Astrocyte (in vitro differentiated cells and primary cell): ENCODE data around the gene BMP6. TPM values are rescaled to one million over a fixed set of nuclear protein-coding genes. Genes with fewer than 3 reads are reported as not detected.

Source experiments
- DNase-seq: peaks from one replicate; pipeline ENCODE4 v3.0.0-alpha.2; 2010; ENCODE audit warnings: low read depth
- FAIRE-seq: peaks from 2 replicates; lab custom pipeline; 2011; peaks lifted over from hg19 to GRCh38; lab: Jason Lieb, UNC
- H2AFZ ChIP-seq: 2 replicates; pipeline ENCODE4 v1.6.0; 2012; ENCODE audit warnings: low read depth, low read length, inconsistent platforms
- H3K27ac ChIP-seq: 2 replicates; pipeline ENCODE4 v1.5.1; 2011; ENCODE audit warnings: low read depth, low read length, inconsistent platforms
- H3K27me3 ChIP-seq: 2 replicates; pipeline ENCODE4 v1.6.0; 2011; ENCODE audit warnings: low read length, inconsistent platforms; ENCODE audit not compliant: insufficient read depth
- H3K36me3 ChIP-seq: 2 replicates; pipeline ENCODE4 v1.5.1; 2011; ENCODE audit warnings: low read length, inconsistent platforms; ENCODE audit not compliant: insufficient read depth
- H3K4me1 ChIP-seq: 2 replicates; pipeline ENCODE4 v1.5.1; 2011; ENCODE audit warnings: low read length, inconsistent platforms; ENCODE audit not compliant: insufficient read depth
- H3K4me2 ChIP-seq: 2 replicates; pipeline ENCODE4 v1.6.0; 2012; ENCODE audit warnings: low read length, inconsistent platforms
- H3K4me3 ChIP-seq: 2 replicates; pipeline ENCODE4 v1.5.1; 2011; ENCODE audit warnings: low read depth, mild to moderate bottlenecking, low read length, inconsistent platforms; ENCODE audit not compliant: insufficient read depth
- H3K79me2 ChIP-seq: 2 replicates; pipeline ENCODE4 v1.6.0; 2012; ENCODE audit warnings: mild to moderate bottlenecking, low read length, inconsistent platforms; ENCODE audit not compliant: insufficient read depth
- H3K9ac ChIP-seq: 2 replicates; pipeline ENCODE4 v1.6.0; 2012; ENCODE audit warnings: mild to moderate bottlenecking, low read length, inconsistent platforms
- H3K9me3 ChIP-seq: 2 replicates; pipeline ENCODE4 v1.5.1; 2012; ENCODE audit warnings: low read depth, mild to moderate bottlenecking, low read length, inconsistent platforms; ENCODE audit not compliant: insufficient read depth
- H4K20me1 ChIP-seq: 2 replicates; pipeline ENCODE4 v1.6.0; 2012; ENCODE audit warnings: low read length, inconsistent platforms; ENCODE audit not compliant: insufficient read depth
- H3K27ac Mint-ChIP-seq: one replicate; pipeline ENCODE4 v1.8.0; 2021; ENCODE audit warnings: mild to moderate bottlenecking, mixed read lengths; ENCODE audit not compliant: unreplicated experiment
- H3K27me3 Mint-ChIP-seq: one replicate; pipeline ENCODE4 v1.8.0; 2021; ENCODE audit warnings: low read depth, mixed read lengths; ENCODE audit not compliant: unreplicated experiment
- H3K36me3 Mint-ChIP-seq: one replicate; pipeline ENCODE4 v1.8.0; 2021; ENCODE audit warnings: low read depth, mixed read lengths; ENCODE audit not compliant: unreplicated experiment
- H3K4me1 Mint-ChIP-seq: one replicate; pipeline ENCODE4 v1.8.0; 2021; ENCODE audit warnings: low read depth, mixed read lengths; ENCODE audit not compliant: unreplicated experiment
- H3K4me3 Mint-ChIP-seq: one replicate; pipeline ENCODE4 v1.8.0; 2021; ENCODE audit warnings: mild to moderate bottlenecking, moderate library complexity, mixed read lengths; ENCODE audit not compliant: unreplicated experiment
- H3K9me3 Mint-ChIP-seq: one replicate; pipeline ENCODE4 v1.8.0; 2021; ENCODE audit warnings: mild to moderate bottlenecking, mixed read lengths; ENCODE audit not compliant: unreplicated experiment
- EZH2 ChIP-seq: IDR thresholded peaks from 2 replicates; pipeline ENCODE4 v1.6.1; 2012; ENCODE audit warnings: mild to moderate bottlenecking, low read length, inconsistent platforms; ENCODE audit not compliant: insufficient read depth
- total RNA-seq: library from RNA; stranded (reverse); gene quantifications from 2 replicates; pipeline ENCODE4 v1.2.1, GENCODE V29; 2021
- TF ChIP-seq, protein P1 (sequence below): IDR thresholded peaks from 2 replicates; pipeline ENCODE4 v1.5.1; 2011; ENCODE audit warnings: low read depth, mild to moderate bottlenecking, inconsistent platforms, low read length, moderate library complexity; ENCODE audit not compliant: insufficient read depth

The BMP6 gene
- total RNA-seq, 1 donor from 2014 or later: 2.8 TPM

DNA sequence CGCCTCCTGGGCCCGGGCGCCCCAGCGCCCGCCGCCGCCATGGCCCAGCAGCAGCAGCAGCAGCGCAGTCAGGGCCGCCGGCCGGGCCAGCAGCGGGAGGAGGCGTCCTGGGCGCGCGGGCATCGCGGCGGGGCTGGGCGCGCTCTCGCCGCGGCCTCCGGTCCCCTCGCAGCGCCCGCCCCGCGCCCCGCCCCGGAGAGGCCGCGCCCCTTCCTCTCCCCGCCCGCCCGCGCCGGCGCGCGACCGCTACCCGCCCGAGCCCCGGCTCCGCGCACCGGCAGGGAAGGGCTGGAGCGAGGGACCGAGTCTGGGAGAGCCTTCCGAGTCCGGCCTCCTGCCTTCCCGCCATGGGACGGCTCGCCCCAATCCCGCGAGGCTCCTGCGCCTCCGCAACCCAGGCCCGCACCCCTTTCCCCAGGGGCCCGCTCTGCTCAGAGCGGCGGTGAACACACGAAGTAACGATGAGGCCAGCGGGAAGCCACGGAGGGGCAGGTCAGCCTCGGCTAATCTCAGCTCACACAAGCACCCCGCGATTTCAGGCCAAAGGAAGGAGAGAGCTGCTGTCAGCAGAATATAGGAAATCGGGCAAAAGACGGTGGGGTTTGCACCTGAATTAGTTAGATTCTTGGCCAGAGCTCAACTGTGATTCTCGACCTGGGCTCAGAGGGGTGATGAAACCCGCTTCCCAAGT is 184.9 kb downstream of the BMP6 start, which contains the start of gene TXNDC5:
Gene TXNDC5, minus strand, starts transcription at position 135 of the 691 bp plus-strand sequence. Its CDS starts 12 bp downstream, at position 123.
- FAIRE-seq (no peak), DNase-seq (peak; percentile 41)
- Mint-ChIP-seq H3K27me3 (peaks cover 3% of the 10 kb centered on the region), H3K4me1 (peaks cover 10% of the 10 kb centered on the region), H3K9me3 (no peaks in the 10 kb centered on the region), H3K4me3 (peak within 1 kb of the TSS; percentile 89), H3K27ac (peak within 1 kb of the TSS; percentile 81), H3K36me3 (peaks cover 2% of the 10 kb centered on the region)
- peaks cover 12% of the 10 kb centered on the region for H3K4me1 ChIP-seq
- H4K20me1 ChIP-seq: peaks cover 38% of the 10 kb centered on the region
- H3K79me2 ChIP-seq: peaks cover 41% of the 10 kb centered on the region
- H3K4me2 ChIP-seq: peak within 1 kb of the TSS; percentile 97
- TF ChIP-seq EZH2: no peak
- TF ChIP-seq, protein P1, sequence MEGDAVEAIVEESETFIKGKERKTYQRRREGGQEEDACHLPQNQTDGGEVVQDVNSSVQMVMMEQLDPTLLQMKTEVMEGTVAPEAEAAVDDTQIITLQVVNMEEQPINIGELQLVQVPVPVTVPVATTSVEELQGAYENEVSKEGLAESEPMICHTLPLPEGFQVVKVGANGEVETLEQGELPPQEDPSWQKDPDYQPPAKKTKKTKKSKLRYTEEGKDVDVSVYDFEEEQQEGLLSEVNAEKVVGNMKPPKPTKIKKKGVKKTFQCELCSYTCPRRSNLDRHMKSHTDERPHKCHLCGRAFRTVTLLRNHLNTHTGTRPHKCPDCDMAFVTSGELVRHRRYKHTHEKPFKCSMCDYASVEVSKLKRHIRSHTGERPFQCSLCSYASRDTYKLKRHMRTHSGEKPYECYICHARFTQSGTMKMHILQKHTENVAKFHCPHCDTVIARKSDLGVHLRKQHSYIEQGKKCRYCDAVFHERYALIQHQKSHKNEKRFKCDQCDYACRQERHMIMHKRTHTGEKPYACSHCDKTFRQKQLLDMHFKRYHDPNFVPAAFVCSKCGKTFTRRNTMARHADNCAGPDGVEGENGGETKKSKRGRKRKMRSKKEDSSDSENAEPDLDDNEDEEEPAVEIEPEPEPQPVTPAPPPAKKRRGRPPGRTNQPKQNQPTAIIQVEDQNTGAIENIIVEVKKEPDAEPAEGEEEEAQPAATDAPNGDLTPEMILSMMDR: no peak
- H3K4me3 ChIP-seq: peak within 1 kb of the TSS; percentile 89
- no peaks in the 10 kb centered on the region for H3K9me3 ChIP-seq
- H2AFZ ChIP-seq: peak within 1 kb of the TSS; percentile 97
- H3K9ac ChIP-seq: peak within 1 kb of the TSS; percentile 86
- H3K27me3 ChIP-seq: peaks cover 16% of the 10 kb centered on the region
- H3K36me3 ChIP-seq: peaks cover 2% of the 10 kb centered on the region
- peak within 1 kb of the TSS; percentile 69 for H3K27ac ChIP-seq

DNA sequence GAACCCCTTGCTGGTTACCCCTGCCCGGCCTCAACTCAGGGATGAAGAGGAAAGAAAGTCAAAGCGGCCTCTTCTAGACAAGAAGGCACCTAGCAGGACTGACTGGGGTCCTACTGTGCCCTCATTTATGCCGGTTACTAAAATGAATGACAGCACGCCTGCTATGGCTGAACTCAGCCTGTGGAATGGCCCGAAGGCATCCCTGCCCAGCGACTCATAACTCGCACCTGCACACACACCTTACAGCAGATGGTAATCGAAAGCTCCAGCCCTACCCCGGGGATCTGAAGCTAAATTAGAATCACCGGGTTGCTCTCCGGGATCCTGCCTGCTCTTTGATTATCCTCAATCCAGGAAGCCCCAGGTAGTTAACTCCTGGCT is 185.4 kb downstream of the BMP6 start:
- DNase-seq: no peak
- no peak for FAIRE-seq
- no peak overlapping the region for H3K4me3 Mint-ChIP-seq
- peaks cover 7% of the 10 kb centered on the region for H3K27me3 Mint-ChIP-seq
- H3K27ac Mint-ChIP-seq: peak overlapping the region; percentile 54
- H3K36me3 Mint-ChIP-seq: peaks cover 2% of the 10 kb centered on the region
- Histone ChIP-seq H3K36me3 (peaks cover 2% of the 10 kb centered on the region), H3K9me3 (no peaks in the 10 kb centered on the region), H3K9ac (peak overlapping the region; percentile 83), H3K4me1 (peaks cover 12% of the 10 kb centered on the region), H2AFZ (peak overlapping the region; percentile 97), H4K20me1 (peaks cover 33% of the 10 kb centered on the region), H3K27me3 (peaks cover 16% of the 10 kb centered on the region), H3K4me2 (peak overlapping the region; percentile 97), H3K27ac (no peak overlapping the region), H3K4me3 (peak overlapping the region; percentile 89), H3K79me2 (peaks cover 37% of the 10 kb centered on the region)
- peaks cover 10% of the 10 kb centered on the region for H3K4me1 Mint-ChIP-seq
- TF ChIP-seq EZH2: no peak
- TF ChIP-seq, protein P1: no peak
- no peaks in the 10 kb centered on the region for H3K9me3 Mint-ChIP-seq

DNA sequence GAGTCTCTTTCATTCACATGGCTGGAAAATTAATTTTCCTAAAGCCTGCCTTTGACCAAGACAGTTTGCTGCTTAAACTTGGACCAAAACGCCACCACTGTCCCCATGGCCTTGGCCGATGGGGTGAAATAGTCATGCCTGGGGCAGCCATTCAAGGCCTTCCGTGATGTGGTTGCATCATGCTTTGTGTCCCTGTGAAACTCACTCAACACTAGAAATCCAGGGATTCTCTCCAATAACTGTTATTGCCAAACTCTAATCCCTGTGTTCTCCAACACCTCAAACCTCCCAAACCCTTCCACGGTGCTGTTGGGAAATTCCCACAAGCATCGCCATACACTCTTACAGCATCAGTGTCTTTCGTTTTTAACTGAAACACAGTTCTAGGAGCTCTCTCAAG is 186.1 kb downstream of the BMP6 start:
- Histone ChIP-seq H3K4me3 (no peak overlapping the region), H3K9ac (no peak overlapping the region), H3K4me2 (no peak overlapping the region), H3K4me1 (peaks cover 12% of the 10 kb centered on the region), H2AFZ (no peak overlapping the region), H3K79me2 (peaks cover 30% of the 10 kb centered on the region), H4K20me1 (peaks cover 26% of the 10 kb centered on the region), H3K9me3 (no peaks in the 10 kb centered on the region), H3K27me3 (peaks cover 16% of the 10 kb centered on the region), H3K36me3 (peaks cover 2% of the 10 kb centered on the region), H3K27ac (no peak overlapping the region)
- no peak for FAIRE-seq
- Mint-ChIP-seq H3K9me3 (no peaks in the 10 kb centered on the region), H3K27ac (no peak overlapping the region), H3K4me3 (no peak overlapping the region), H3K36me3 (no peaks in the 10 kb centered on the region), H3K27me3 (peaks cover 7% of the 10 kb centered on the region), H3K4me1 (peaks cover 7% of the 10 kb centered on the region)
- DNase-seq: no peak
- TF ChIP-seq, protein P1: no peak
- TF ChIP-seq EZH2: no peak
